A204.1 (cell line): ENCODE measurements around the gene ACOXL.
"Not testable (repeated sequence)": the region's sequence is repeated elsewhere in the genome, so short reads cannot be mapped to it uniquely, and the experiment has no call there.

Source experiments
- FAIRE-seq: peaks from 2 replicates; lab custom pipeline; 2012; peaks lifted over from hg19 to GRCh38; lab: Jason Lieb, UNC

Gene ACOXL

GRCh38 chr2:111066062-111066593, 333.8 kb downstream of the ACOXL start:
- FAIRE-seq = no peak

- FAIRE-seq = no peak
Observed at GRCh38 chr2:111068435-111069058, 336.2 kb downstream of the ACOXL start.

- FAIRE-seq = no peak
Observed at GRCh38 chr2:111069722-111070121, 337.3 kb downstream of the ACOXL start.

GRCh38 chr2:111071600-111072171, 339.3 kb downstream of the ACOXL start:
- FAIRE-seq = no peak

- FAIRE-seq = no peak
Observed at GRCh38 chr2:111072220-111072871, 340.0 kb downstream of the ACOXL start.

- not testable (repeated sequence) for FAIRE-seq
Observed at GRCh38 chr2:111082659-111083058, 350.3 kb downstream of the ACOXL start.

GRCh38 chr2:111091811-111092211, 359.4 kb downstream of the ACOXL start:
- no peak for FAIRE-seq

- no peak for FAIRE-seq
Observed at GRCh38 chr2:111094691-111095090, 362.3 kb downstream of the ACOXL start.

GRCh38 chr2:111095434-111095833, 363.1 kb downstream of the ACOXL start:
- no peak for FAIRE-seq

- no peak for FAIRE-seq
Observed at GRCh38 chr2:111099402-111099801, 367.0 kb downstream of the ACOXL start.

GRCh38 chr2:111100087-111100764, 367.9 kb downstream of the ACOXL start:
- no peak for FAIRE-seq

- no peak for FAIRE-seq
Observed at GRCh38 chr2:111100765-111101162, 368.4 kb downstream of the ACOXL start.

GRCh38 chr2:111101592-111101991, 369.2 kb downstream of the ACOXL start:
- FAIRE-seq = no peak

- no peak for FAIRE-seq
Observed at GRCh38 chr2:111102216-111102615, 369.8 kb downstream of the ACOXL start.

- FAIRE-seq = no peak
Observed at GRCh38 chr2:111105926-111106325, 373.6 kb downstream of the ACOXL start.

GRCh38 chr2:111106706-111107105, 374.3 kb downstream of the ACOXL start:
- FAIRE-seq = no peak

GRCh38 chr2:111108745-111109271, 376.4 kb downstream of the ACOXL start:
- FAIRE-seq = no peak

- FAIRE-seq = no peak
Observed at GRCh38 chr2:111111101-111111755, 378.9 kb downstream of the ACOXL start.

GRCh38 chr2:111113838-111114237, 381.5 kb downstream of the ACOXL start:
- FAIRE-seq = no peak

- no peak for FAIRE-seq
Observed at GRCh38 chr2:111116011-111116746, 383.8 kb downstream of the ACOXL start.

GRCh38 chr2:111116843-111117597, 384.6 kb downstream of the ACOXL start:
- no peak for FAIRE-seq
